IPS DF 6.9 (cell line): ENCODE data around the gene INO80D.
A peak's percentile ranks its signal among the peaks of the same experiment; 100 is the strongest.
"Not testable (repeated sequence)": the region's sequence is repeated elsewhere in the genome, so short reads cannot be mapped to it uniquely, and the experiment has no call there.

Experiments
- DNase-seq: peaks from one replicate; pipeline ENCODE4 v3.0.0-alpha.2; 2013; ENCODE audit warnings: low read depth, low spot score
- H3K27ac ChIP-seq: one replicate; pipeline ENCODE4 v1.5.1; 2013; ENCODE audit warnings: low read length, control low read depth
- H3K27me3 ChIP-seq: 2 replicates; pipeline ENCODE4 v1.6.1; 2013; ENCODE audit warnings: mild to moderate bottlenecking, low read length; ENCODE audit not compliant: control insufficient read depth, insufficient read depth
- H3K36me3 ChIP-seq: 2 replicates; pipeline ENCODE4 v1.6.1; 2013; ENCODE audit warnings: low read length; ENCODE audit not compliant: control insufficient read depth, insufficient read depth
- H3K4me1 ChIP-seq: 2 replicates; pipeline ENCODE4 v1.6.1; 2013; ENCODE audit warnings: low read length; ENCODE audit not compliant: control insufficient read depth, insufficient read depth
- H3K4me3 ChIP-seq: 2 replicates; pipeline ENCODE4 v1.5.1; 2013; ENCODE audit warnings: mild to moderate bottlenecking, low read length
- H3K9me3 ChIP-seq: 2 replicates; pipeline ENCODE4 v1.6.1; 2013; ENCODE audit warnings: low read length, inconsistent platforms; ENCODE audit not compliant: control insufficient read depth, insufficient read depth
- WGBS: extraction: QIAGEN DNeasy Blood & Tissue Kit; methylation state at CpG from one replicate; pipeline ENCODE4 v1.1.7; 2013; ENCODE audit warnings: mixed read lengths, missing lambda C conversion rate; ENCODE audit not compliant: insufficient read length, insufficient coverage; 5-methylcytosine and 5-hydroxymethylcytosine counted together

INO80D gene

DNA sequence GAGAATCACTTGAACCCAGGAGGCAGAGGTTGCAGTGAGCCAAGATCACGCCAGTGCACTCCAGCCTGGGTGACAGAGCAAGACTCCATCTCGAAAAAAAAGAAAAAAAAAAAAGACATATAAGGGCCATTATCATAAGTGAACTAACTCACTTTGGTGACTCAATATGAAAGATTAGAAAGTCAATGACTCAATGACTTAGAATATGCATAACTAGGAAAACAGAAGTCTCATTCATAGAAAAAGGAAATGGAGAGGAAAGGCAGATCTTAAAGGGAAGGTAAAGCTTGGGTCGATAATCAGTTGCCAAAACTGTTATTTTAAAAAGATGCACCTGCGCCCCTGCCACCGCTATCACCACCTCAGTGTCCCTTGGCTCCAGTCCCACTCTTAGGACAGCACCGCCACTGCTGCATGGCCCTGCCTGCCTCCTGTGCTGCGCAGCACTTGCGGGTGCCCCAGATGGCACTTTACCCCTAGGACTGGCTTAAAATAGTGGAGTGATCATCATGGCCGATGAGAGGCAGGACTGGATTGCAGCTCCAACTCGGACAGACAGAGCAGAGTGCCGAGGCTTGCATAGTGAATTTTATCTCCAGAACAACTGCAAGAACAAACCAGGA, 54.7 kb downstream of the INO80D start:
- H3K4me3 ChIP-seq: no peak overlapping the region
- H3K27ac ChIP-seq: no peak overlapping the region
- DNase-seq: no peak
- WGBS: no CpG with 5 or more reads among the region's 11 CpGs
- no peaks in the 10 kb centered on the region for H3K36me3 ChIP-seq
- no peaks in the 10 kb centered on the region for H3K9me3 ChIP-seq
- peaks cover 2% of the 10 kb centered on the region; the same call in 1 of the 2 replicates for H3K4me1 ChIP-seq
- H3K27me3 ChIP-seq: no peaks in the 10 kb centered on the region

DNA sequence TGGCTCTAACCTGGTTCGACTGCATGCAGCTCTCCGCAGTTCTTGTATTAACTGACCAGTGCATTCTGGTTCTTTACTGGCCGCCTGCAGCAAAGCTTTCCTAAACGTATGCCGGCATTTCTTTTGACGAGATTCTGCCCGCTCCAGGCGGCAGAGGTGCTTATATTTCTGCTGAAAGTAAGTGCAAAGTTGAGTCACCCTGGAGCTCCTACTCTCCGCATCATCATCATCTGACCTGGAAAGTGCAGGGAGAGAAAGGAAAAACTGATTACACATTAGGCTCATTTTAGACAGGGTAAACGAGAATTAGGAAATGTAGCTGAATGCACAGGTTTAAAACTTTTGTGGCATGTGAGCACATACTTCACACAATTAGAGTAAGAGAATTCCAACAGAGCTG, 57.9 kb downstream of the INO80D start:
- H3K9me3 ChIP-seq: no peaks in the 10 kb centered on the region
- H3K36me3 ChIP-seq: no peaks in the 10 kb centered on the region
- no peak overlapping the region for H3K27ac ChIP-seq
- DNase-seq: no peak
- peaks cover 2% of the 10 kb centered on the region; the same call in 1 of the 2 replicates for H3K4me1 ChIP-seq
- no CpG with 5 or more reads among the region's 10 CpGs for WGBS
- no peaks in the 10 kb centered on the region for H3K27me3 ChIP-seq
- H3K4me3 ChIP-seq: no peak overlapping the region

DNA sequence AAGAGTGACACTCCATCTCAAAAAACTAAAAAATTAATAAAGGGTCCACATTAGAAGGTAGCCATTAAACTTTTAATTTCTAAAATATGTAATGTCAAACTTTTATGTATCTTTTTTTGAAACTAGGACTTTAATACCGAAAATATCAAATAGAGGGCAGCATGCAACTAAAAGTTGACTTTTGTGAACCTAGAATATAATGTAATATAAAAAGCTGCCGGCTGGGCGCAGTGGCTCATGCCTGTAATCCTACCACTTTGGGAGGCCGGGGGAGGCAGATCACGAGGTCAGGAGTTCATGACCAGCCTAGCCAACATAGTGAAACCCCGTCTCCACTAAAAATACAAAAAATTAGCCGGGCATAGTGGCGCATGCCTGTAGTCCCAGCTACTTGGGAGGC, 62.8 kb downstream of the INO80D start:
- WGBS: no CpG with 5 or more reads among the region's 8 CpGs
- no peak for DNase-seq
- Histone ChIP-seq H3K27me3 (no peaks in the 10 kb centered on the region), H3K9me3 (no peaks in the 10 kb centered on the region), H3K4me1 (no peaks in the 10 kb centered on the region), H3K27ac (no peak overlapping the region), H3K4me3 (no peak overlapping the region), H3K36me3 (no peaks in the 10 kb centered on the region)

DNA sequence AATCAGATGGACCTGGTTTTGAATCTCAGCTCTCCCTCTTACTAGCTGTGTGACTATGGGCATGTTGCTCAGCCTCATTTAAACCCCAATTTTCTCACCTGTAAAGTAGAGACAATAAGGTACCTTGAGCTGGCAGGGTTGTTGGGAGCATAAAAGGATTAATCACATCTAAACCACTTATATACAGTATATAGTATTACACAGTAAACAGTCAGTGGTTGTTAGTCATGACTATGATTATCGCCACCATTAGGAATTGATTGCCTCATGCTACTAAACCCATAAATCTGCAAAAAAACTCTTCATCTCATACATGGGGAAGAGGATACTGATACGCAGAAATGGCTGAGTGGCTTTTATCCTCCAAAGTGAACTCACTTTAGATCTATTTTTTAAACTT, 65.8 kb downstream of the INO80D start:
- no CpG with 5 or more reads among the region's 2 CpGs for WGBS
- Histone ChIP-seq H3K36me3 (peaks cover 5% of the 10 kb centered on the region; the same call in 1 of the 2 replicates), H3K4me3 (no peak overlapping the region), H3K27me3 (no peaks in the 10 kb centered on the region), H3K9me3 (no peaks in the 10 kb centered on the region; the same call in 1 of the 2 replicates), H3K27ac (no peak overlapping the region), H3K4me1 (no peaks in the 10 kb centered on the region)
- no peak for DNase-seq

DNA sequence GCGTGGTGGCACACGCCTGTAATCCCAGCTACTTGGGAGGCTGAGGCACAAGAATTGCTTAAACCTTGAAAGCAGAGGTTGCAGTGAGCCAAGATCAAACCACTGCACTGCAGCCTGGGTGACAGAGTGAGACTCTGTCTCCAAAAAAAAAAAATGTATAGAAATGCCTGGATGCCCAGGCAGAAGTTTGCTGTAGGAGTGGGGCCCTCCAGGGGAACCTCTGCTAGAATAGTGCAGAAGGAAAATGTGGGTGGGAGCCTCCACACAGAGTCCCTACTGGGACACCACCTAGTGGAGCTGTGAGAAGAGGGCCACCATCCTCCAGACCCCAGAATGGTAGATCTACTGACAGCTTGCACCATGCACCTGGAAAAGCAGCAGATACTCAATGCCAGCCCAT, 70.2 kb downstream of the INO80D start:
- not testable (repeated sequence) for H3K27me3 ChIP-seq, DNase-seq, H3K4me3 ChIP-seq, H3K27ac ChIP-seq, H3K9me3 ChIP-seq, H3K36me3 ChIP-seq, H3K4me1 ChIP-seq
- WGBS: no CpG with 5 or more reads among the region's 2 CpGs

DNA sequence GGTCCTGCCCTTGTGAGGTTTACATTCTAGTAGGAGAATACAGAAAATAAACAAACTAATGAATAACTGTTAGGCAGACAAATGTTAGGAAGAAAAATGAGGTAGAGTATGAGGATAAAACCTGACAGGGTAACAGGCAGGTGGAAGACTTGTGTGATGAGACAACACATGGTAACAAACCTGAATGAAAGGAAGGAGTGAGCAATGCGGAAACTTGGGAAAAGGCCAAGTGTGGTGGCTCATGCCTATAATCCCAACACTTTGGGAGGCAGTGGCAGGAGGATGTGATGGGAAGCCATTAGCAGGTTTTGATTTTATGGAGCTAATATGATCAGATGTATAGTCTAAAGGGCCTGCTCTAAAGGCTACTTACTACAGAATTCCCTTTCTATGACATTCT, 74.2 kb downstream of the INO80D start:
- peaks cover 8% of the 10 kb centered on the region; the same call in 1 of the 2 replicates for H3K36me3 ChIP-seq
- no peaks in the 10 kb centered on the region for H3K4me1 ChIP-seq
- no peak overlapping the region for H3K4me3 ChIP-seq
- no CpG with 5 or more reads among the region's 1 CpG for WGBS
- H3K27me3 ChIP-seq: no peaks in the 10 kb centered on the region
- DNase-seq: no peak
- no peak overlapping the region for H3K27ac ChIP-seq
- no peaks in the 10 kb centered on the region; the same call in 1 of the 2 replicates for H3K9me3 ChIP-seq

DNA sequence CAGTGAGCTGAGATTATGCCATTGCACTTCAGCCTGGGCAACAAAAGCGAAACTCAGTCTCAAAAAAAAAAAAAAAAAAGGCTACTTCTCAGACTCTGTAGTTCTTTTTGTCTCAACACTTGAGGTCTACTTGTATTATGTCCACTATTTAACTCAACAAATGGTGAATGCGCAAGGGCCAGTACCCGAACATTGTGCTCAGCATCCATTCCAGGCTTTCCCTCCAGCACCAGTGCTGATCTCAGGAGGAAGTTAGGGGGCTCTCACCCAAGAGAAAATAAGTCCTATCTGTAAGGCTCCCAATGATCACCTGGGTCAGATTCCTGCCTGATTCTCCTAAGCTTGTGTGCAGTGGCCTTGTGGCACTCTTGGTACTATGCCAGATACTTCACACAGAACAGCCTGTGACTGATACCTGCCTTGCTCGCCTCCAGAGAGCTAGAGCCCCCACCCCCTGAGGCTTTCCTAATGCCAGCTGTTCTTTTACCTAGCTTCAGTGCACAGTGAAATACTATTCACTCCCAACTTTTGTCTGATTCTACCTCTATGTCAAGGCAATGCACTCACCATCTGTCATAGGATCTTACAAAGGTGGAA, 74.9 kb downstream of the INO80D start:
- no peak for DNase-seq
- no CpG with 5 or more reads among the region's 4 CpGs for WGBS
- H3K27me3 ChIP-seq: no peaks in the 10 kb centered on the region
- no peak overlapping the region for H3K27ac ChIP-seq
- H3K4me3 ChIP-seq: no peak overlapping the region
- H3K36me3 ChIP-seq: peaks cover 5% of the 10 kb centered on the region; the same call in 1 of the 2 replicates
- no peaks in the 10 kb centered on the region; the same call in 1 of the 2 replicates for H3K9me3 ChIP-seq
- no peaks in the 10 kb centered on the region for H3K4me1 ChIP-seq

DNA sequence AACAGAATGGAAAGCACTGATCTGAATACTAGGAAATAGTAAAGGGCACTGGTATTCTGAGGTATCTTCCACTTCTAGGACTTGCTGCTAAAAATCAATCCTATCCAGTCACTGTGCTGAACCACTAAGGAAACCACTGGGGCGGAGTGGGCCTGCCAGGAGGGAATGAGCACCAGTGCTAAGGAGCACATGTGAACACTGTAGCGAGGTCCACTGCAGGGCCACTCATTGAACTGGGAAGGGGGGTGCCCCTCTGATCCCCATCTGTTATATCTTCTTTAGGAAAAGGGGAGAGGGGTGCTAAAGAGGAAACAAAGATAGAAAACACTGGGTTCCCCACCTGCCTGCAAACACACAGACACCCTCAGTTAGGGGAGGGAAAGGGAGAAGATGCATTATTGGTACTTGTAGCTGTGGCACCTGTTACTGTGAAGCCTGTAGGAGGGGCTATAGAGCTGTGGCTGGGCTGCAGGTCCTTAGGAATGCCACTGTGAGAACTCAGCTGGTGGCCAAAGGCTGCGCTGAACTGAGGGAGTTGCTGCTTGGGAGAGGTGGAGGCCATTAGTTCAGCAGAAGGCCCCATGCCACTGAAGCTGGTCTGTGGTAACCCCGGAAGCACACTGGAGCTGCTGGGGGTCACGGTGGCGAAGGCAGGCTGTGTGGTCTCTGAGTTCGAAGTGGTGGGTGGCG, 81.8 kb downstream of the INO80D start:
- peaks cover 14% of the 10 kb centered on the region for H3K36me3 ChIP-seq
- H3K27me3 ChIP-seq: no peaks in the 10 kb centered on the region
- H3K27ac ChIP-seq: no peak overlapping the region
- WGBS: no CpG with 5 or more reads among the region's 8 CpGs
- H3K4me1 ChIP-seq: no peaks in the 10 kb centered on the region
- peak; percentile 27 for DNase-seq
- no peaks in the 10 kb centered on the region for H3K9me3 ChIP-seq
- no peak overlapping the region for H3K4me3 ChIP-seq

DNA sequence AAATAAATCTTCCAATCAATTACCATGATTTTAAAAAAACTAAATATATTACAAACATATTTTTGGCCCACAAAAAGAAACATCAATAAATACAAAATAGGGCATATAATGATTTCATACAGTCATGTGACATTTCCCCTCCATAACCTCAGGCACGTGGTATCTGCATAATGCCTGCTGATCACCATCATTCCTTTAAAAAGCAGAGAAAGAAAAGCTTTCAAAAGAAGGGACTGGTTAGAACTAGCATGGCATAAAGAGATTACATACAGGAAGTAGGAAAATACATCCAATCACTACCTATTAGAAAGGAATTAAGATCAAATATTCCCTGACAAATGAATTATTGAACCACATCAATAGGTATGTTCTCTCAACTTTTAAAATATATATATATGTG, 83.5 kb downstream of the INO80D start:
- Histone ChIP-seq H3K4me1 (no peaks in the 10 kb centered on the region), H3K4me3 (no peak overlapping the region), H3K36me3 (peaks cover 14% of the 10 kb centered on the region), H3K9me3 (no peaks in the 10 kb centered on the region), H3K27ac (no peak overlapping the region), H3K27me3 (no peaks in the 10 kb centered on the region)
- no peak for DNase-seq
- no CpG with 5 or more reads among the region's 1 CpG for WGBS

DNA sequence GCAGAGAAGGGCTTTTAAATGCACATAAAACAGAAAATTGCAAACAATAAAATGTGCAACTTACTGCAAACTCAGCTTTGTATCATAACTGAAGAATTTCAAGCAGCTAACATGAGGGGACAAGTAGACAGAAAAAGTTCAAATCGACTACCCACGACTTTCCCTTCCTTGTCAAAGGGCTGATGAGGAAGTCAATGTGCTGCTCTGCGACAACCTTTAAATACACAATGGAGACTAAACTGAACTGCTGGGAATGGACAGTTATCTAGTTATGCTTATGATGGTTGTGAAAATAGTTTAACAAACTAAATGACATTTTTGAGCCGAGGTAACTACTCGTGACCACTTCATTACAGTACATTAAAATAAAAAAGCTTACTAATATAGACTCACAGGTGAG, 84.1 kb downstream of the INO80D start:
- Histone ChIP-seq H3K36me3 (peaks cover 14% of the 10 kb centered on the region), H3K27ac (no peak overlapping the region), H3K4me1 (no peaks in the 10 kb centered on the region), H3K27me3 (no peaks in the 10 kb centered on the region), H3K9me3 (no peaks in the 10 kb centered on the region), H3K4me3 (no peak overlapping the region)
- DNase-seq: no peak
- no CpG with 5 or more reads among the region's 5 CpGs for WGBS
